Stimulated activated naive CD4-positive, alpha-beta T cell treated with Interleukin-2 at 50 U/mL for 16 hours (primary cell): Measurements from ENCODE around the gene ZNF451.
"Not testable (repeated sequence)": the region's sequence is repeated elsewhere in the genome, so short reads cannot be mapped to it uniquely, and the experiment has no call there.

ENCODE experiments used
- DNase-seq: peaks from one replicate; lab custom pipeline; 2025; lab: John Stamatoyannopoulos, UW

ZNF451 gene, protein sequence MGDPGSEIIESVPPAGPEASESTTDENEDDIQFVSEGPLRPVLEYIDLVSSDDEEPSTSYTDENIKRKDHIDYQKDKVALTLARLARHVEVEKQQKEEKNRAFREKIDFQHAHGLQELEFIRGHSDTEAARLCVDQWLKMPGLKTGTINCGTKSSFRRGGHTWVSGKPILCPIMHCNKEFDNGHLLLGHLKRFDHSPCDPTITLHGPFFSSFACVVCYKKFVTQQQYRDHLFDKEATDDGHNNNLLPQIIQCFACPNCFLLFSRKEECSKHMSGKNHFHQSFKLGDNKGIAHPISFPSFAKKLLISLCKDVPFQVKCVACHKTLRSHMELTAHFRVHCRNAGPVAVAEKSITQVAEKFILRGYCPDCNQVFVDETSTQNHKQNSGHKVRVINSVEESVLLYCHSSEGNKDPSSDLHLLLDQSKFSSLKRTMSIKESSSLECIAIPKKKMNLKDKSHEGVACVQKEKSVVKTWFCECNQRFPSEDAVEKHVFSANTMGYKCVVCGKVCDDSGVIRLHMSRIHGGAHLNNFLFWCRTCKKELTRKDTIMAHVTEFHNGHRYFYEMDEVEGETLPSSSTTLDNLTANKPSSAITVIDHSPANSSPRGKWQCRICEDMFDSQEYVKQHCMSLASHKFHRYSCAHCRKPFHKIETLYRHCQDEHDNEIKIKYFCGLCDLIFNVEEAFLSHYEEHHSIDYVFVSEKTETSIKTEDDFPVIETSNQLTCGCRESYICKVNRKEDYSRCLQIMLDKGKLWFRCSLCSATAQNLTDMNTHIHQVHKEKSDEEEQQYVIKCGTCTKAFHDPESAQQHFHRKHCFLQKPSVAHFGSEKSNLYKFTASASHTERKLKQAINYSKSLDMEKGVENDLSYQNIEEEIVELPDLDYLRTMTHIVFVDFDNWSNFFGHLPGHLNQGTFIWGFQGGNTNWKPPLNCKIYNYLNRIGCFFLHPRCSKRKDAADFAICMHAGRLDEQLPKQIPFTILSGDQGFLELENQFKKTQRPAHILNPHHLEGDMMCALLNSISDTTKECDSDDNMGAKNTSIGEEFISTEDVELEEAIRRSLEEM

DNA sequence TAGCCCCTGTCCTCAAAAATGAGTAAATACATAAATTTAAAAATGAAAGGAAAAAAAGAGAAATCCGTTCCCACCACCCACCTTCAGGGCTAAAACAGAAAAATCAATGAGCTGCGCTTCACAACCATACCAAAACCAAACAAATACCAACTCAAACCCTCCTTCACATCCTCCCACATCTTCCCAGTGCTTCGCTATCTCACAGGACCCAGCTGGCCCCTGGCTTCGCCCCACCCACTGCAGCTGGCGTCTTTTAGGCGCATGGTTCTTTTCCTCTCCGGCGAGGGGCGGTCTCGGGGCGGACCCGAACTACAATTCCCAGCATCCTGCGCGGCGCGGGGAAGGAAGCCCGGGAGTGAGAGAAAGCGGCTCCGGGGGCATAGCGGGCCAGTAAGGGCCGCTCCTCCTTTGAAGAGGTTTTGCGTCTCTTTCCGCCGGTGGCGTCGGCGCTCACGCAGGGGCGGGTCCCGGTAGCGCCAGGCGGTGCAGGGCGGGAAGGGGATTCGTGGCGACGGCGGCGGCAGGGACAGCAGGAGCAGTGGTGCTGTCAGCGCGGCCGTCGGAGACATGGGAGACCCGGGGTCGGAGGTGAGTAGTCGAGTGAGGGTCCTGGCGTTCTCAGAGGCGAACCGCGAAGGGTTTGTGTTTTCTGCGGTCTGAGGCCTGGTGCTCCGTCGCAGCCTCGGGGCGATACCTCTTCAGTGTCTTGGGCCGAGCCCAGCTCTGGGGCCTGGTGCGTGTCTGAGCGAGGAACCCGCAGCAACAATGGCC lies at the start of gene ZNF451:
TSS of gene ZNF451 (plus strand) at position 502 of the 771 bp plus-strand sequence. CDS start at position 568, 66 bp downstream.
- peak; percentile 97 for DNase-seq

DNA sequence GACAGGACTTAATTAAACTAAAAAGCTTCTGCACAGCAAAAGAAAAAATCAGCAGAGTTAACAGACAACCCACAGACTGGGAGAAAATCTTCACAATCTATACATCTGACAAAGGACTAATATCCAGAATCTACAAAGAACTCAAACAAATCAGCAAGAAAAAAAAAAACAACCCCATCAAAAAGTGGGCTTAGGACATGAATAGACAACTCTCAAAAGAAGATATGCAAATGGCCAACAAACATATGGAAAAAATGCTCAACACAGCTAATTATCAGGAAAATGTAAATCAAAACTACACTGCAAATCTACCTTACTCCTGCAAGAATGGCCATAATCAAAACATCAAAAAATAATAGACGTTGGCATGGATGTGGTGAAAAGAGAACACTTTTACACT lies 45.9 kb upstream of the ZNF451 start:
- DNase-seq = not testable (repeated sequence)

DNA sequence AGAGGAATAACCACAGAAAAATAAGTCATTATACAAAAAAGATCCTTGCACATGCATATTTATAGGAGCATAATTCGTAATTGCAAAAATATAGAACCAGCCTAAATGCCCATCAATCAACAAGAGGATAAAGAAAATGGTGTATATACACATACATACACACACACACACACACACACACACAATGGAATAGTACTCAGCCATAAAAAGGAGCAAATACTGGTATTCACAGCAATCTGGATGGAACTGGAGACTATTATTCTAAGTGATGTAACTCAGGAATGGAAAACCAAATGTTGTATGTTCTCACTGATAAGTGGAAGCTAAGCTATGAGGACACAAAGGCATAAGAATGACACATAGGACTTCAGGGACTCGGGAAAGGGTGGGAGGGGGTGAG lies 45.4 kb upstream of the ZNF451 start:
- no peak for DNase-seq

DNA sequence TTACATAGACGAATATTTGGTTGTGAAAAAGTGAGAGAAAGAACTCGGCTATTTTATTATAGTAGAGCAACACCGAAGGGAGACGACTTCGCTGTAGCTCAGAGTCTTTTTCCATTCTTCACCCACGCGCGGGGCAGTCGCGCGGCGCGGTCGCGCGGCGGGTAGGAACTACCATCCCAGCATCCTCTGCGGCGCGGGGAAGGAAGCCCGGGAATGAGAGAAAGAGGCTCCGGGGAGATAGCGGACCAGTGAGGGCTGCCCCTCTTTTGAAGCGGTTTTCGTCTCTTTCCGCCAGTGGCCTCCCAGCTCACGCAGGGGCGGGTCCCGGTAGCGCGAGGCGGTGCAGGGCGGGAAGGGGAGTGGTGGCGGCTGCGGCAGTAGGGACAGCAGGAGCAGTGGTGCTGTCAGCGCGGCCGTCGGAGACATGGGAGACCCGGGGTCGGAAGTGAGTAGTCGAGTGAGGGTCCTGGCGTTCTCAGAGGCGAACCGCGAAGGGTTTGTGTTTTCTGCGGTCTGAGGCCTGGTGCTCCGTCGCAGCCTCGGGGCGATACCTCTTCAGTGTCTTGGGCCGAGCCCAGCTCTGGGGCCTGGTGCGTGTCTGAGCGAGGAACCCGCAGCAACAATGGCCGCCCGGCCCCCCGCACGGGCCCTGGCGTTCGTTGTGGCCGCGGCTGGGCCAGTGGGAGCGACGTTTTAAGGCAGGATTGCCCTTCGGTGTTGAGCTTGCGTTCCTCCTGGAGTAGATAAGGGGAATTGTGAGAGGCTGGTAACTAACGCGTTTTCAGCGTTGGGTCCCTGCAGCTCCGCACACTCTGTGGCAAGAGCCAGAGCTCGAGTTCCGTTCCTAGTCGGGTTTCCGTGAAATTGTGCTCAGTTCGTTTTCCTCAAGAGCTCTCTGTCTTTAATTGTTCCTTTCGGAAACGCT lies 43.4 kb upstream of the ZNF451 start, which contains the start of gene KIAA1586:
TSS of gene KIAA1586 (plus strand) at position 362 of the 925 bp plus-strand sequence. CDS start at position 425, 63 bp downstream.
- peak; percentile 78 for DNase-seq

DNA sequence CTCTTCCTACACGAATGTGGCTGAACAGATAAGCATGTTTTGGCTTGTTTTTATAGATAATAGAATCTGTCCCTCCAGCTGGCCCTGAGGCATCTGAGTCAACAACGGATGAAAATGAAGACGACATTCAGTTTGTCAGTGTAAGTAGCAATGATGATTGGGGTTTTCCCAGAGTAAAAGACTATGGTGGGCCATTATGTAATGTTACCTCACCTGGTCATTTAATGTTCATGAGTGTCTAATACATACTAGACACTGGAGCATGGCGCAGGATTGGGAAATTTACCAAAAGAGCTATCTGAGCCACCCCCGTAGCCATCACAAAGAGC lies 42.8 kb upstream of the ZNF451 start:
- DNase-seq = not testable (repeated sequence)

DNA sequence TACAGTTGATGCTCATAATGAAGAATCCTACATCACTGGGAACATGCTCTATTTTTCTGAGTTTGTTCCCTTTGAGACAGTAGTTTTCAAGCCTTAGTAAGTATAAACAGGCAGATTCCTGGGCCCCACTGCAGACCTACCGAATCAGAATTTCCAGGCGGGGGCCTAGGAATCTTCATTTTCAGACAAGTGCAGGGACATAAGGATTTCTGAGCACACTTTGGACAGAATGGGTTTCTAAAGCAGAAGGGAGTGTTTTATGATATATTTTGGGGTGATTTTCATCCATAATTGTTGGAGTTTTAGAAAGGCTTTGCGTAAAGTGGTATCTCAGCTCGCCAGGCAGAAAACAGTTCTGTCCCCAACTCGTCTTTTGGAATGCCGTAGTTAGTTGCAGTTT lies 42.1 kb upstream of the ZNF451 start:
- not testable (repeated sequence) for DNase-seq

DNA sequence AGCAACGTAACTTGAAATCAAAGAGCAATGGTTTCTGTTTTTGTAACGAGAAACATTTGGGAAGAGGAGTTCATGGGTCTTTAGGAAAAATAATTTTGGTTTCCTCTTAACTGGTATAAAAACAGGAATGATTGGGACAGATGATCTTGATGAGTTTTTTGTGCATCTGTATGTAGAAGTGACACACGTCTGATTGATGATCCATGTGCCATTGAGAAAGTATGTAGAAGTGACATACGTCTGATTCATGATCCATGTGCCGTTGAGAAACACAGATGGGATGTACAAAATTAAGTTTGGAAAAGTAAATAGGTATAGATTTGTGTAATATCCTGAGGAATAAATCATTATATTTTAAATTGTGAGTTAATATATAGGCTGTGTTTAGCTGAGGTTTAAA lies 41.4 kb upstream of the ZNF451 start:
- no peak for DNase-seq

DNA sequence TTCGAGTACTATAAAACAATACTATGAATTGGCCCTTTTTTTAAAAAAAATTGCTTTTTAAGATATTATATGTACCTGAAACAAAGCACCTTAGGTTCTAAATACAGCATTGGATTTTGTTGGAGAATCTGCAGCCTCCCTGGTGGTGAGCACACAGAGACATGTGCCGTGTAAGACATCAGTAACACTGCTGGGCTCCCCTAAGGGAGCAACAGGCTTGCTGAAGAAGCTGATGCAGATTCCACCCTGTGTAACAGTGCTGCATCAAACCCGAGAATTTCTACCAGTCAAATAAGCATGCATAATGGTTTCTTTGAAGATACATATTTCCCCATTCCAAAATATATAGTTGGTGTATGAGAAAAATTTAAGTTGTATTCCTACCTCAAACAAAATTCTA lies 26.1 kb upstream of the ZNF451 start:
- DNase-seq = no peak

DNA sequence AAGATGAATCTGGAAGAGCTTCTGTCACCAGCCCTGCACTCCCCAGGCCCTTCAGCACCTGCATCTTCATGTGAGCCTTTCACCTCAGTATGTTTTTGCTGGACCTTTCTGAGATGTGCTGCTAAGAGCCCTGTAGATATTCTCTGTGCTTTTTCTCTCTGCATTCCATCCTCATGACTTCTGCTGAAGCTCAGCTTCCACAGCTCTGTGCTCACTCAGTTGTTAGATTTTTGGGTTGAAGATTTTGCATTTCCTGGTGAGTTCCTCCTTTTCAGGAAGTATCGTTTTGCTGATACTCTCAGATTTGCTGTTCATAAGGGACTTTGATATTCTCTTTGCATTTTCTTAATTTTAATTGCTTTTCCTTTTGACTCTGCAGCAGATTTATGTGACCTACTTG lies 25.2 kb upstream of the ZNF451 start:
- DNase-seq = no peak

DNA sequence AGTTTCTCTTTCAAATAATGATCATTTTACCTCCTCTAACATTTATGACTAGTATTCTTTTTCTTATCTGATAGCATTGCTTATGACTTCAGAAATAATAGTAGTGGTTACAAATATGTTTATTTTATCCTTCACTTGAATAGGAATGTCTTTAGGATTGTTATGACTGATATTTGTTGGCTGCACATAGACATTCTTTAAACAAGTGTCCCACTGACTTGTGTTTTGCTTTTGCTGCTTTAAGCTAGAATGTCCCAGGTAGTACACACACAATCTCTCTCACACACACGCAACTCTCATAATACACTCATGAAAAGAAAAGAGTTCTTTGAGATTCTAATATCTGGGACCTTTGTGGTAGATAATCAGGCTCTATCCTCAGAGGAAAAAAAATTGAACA lies 21.9 kb upstream of the ZNF451 start:
- DNase-seq = no peak

DNA sequence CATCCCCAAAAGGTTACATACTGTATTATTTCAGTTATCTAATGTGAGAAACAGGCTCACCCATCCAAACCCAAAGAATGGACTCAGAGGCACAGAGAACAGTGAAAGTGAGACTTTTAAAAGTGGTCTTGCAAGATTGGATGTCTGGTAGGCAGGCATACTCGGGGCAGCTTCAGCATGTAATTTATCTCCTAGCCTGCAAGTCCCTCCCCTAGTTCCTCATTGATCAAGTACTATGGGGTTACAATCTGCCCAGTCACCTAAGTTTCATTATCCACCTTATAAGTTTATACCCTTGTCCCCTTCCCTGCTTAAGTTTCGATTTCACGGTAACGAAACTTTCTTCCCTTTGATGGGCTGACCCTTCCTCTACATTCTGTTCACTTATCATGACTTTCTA lies 20.8 kb upstream of the ZNF451 start:
- DNase-seq = no peak

DNA sequence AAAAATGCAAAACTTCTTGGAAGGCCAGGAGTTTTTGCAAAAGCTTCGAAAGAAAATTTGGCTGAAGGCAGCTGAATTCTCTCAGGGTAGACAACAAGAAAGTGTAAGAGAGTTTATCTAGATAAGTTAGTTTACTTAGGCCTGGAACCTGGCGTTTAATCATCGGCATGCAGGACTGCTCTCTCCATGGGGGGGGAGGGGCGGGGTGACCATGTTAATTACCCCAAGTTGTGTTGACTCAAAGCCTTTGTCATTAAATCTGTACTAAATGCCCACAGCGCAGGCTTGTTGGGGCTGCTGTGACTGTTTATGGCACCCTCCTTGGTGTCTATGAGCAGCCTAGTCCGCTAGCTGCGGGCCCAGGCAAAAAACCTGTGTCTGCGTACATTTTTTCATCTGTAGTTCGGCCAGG lies 20.1 kb upstream of the ZNF451 start:
- DNase-seq = no peak

DNA sequence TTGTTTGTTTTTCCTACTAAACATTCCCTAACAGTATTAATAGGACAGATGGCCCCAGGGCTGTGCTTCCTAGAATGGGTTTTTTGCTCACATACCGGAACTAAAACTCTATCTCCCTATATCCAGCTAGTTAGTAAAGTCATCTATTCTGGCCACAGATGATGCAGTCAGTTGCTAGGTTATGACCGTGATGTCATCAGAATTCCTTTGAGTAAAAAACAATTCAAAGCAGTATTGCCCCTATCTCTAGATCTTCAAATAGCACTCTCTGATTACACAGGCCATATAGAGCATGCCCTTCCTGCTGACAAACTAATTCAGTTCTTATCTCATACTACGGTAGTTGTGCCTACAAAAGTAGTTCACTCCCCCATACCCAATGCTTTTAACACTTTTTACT lies 17.9 kb upstream of the ZNF451 start:
- no peak for DNase-seq

DNA sequence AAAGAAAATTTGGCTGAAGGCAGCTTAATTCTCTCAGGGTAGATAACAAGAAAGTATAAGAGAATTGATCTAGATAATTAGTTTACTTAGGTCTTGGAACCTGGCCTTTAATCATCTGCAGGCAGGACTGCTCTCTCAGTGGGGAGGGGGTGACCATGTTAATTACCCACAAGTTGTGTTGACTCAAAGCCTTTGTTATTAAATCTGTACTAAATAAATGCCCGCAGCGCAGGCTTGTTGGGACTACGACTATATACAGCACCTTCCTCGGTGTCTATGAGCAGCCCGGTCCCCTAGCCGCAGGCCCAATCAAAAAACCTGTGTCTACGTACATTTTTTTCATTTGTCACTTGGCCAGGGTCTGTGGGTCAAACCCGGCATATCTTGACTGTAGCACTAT lies 15.6 kb upstream of the ZNF451 start:
- DNase-seq = no peak

DNA sequence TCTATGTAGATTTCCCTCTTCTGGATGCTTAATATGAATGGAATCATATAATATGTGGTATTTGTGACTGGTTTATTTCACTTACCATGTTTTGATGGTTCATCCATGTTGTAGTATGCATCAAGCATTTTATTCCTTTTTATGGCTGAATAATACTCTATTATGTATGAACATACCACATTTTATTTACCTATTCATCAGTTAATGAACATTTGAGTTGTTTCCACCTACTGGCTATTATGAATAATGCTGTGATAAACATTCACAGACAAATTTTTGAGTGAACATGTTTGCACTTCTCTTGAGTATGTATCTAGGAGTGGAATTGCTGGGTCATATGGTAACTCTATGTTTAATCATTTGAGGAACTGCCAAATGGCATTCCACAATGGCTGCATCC lies 14.9 kb upstream of the ZNF451 start:
- no peak for DNase-seq

DNA sequence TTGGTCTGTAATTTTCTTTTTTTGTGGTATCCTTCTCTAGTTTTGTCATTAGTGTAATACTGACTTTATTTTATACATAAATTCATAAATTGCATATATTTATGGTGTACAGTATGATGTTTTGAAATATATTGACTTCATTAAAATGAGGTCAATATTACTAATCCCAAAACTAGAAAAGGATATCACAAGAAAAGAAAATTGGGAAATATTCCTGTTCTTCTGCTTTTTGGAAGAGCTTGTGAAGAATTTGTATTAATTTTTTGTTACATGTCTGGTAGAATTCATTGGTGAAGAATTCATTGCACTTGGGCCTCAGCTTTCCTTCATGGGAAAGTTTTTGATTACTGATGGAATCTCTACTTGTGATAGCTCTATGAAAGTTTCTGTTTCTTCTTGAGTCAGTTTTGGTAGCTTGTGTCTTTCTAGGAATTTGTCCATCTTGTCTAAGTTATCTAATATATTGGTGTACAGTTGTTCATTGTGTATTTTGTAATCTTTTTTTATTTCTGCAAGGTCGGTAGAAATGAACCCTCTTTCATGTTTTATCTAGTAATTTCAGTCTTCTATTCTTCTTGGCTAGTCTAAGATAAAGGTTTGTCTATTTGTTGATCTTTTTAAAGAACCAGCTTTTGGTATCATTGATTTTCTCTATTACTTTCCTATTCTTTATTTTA lies 11.3 kb upstream of the ZNF451 start:
- DNase-seq = no peak

DNA sequence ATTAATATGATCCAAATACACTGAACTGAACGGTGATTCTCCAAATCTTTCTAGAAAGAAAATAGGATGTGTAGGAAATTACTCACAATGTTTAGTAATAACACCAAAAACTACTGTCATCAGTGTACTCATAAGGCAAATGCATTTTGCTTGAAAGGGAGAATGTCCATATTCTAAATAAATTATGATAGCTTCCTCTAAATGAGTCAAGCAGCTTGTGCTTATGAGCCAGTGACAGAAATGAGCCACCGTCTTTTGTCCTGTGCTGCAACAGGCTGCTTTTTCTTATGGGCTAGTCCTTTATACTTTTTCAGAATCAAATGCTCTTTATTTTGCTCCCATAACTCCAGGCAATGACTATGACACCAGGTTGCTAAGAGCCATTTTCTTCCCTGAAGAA lies 4.5 kb upstream of the ZNF451 start:
- DNase-seq = no peak

DNA sequence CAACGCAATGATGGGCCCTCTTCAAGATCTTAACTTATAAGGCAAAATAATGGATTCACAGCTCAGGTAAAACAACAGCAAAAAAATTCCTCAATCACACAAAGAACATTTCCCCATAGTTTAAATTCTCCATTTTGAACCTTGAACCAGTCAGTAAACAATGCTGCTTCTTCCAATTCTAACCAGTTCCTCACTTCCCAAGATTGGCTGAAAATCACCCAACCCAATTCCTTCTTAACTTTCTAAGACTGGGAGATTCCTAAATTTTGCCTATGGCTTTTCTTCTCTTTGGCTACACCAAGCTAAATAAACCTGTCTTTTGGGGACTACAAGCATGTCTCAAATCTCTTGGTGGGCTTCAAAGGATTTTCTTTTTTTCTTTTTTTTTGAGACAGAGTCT lies 3.1 kb upstream of the ZNF451 start:
- DNase-seq = no peak

DNA sequence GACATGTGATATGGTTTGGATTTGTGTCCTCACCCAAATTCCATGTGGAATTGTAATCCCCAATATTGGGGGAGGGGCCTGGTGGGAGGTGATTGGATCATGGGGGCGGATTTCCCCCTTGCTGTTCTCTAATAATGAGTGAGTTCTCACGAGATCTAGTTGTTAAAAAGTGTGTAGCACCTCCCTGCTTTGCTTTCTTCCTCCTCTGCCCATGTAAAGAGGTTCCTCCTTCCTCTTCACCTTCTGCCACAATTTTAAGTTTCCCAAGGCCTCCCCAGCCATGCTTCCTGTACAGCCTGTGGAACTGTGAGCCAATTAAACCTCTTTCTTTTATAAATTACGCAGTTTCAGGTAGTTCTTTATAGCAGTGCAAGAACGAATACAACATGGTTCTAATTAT lies 2.1 kb upstream of the ZNF451 start:
- DNase-seq = no peak

DNA sequence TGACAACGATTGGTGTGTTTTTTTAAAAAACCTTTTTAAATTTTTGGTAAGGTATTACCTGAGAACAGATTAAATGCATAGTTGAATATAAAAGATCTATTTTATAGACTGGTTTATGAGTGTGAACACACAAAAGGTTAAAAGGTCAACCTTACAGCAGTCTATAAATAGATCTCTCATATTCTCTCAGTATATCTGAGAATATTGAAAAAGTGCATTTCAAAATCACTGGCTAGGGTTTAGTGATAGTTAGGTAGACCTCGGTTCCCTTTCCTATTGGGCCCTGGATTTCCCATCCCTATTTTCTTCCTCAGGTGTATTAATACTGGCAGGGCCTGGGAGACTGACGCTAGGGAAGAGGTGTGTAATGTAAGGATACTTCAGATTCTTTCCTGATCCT lies 723 bp upstream of the ZNF451 start:
- DNase-seq = no peak
